Breast epithelium (tissue), 4 donors: Measurements from ENCODE around the gene GTF2IRD1. TPM values are rescaled to one million over a fixed set of nuclear protein-coding genes. Genes with fewer than 3 reads are reported as not detected.

Experiments used
- DNase-seq, 2 donors: peaks; one replicate each; pipeline ENCODE4 v3.0.0-alpha.2; 2019; ENCODE audit warnings: low spot score in 2 of 2
- H3K27ac ChIP-seq, 2 donors: fragments of 200-600 bp; sonication (generic) in 1 of 2; one replicate each; pipeline ENCODE4 v1.5.1; 2016 to 2019; ENCODE audit warnings: mild to moderate bottlenecking in 1 of 2
- H3K27me3 ChIP-seq, 2 donors: fragments of 200-600 bp; sonication (generic) in 1 of 2; one replicate each; pipeline versions ENCODE4 v1.5.1 to v1.6.0; 2017 to 2019; ENCODE audit warnings: control low read depth in 1 of 2, mild to moderate bottlenecking in 1 of 2
- H3K36me3 ChIP-seq: fragments of 200-600 bp; one replicate; pipeline ENCODE4 v1.5.1; 2019
- H3K4me1 ChIP-seq, 2 donors: fragments of 200-600 bp; sonication (generic); one replicate each; pipeline ENCODE4 v1.5.1; 2016 to 2019; ENCODE audit warnings: control low read depth in 1 of 2
- H3K4me3 ChIP-seq, 3 donors: fragments of 200-600 bp; sonication (generic); 1 replicate in 2 of 3; 2 replicates in 1 of 3; pipeline ENCODE4 v1.5.1; 2016 to 2019; ENCODE audit warnings: mild to moderate bottlenecking in 3 of 3, moderate library complexity in 2 of 3
- H3K9me3 ChIP-seq, 2 donors: fragments of 200-600 bp; sonication (generic) in 1 of 2; one replicate each; pipeline ENCODE4 v1.5.1; 2016 to 2019; ENCODE audit warnings: control low read depth in 1 of 2
- CTCF ChIP-seq, 3 donors: fragments of 450-650 bp; IDR thresholded peaks; one replicate each; pipeline ENCODE4 v1.5.1; 2016 to 2017; ENCODE audit warnings: antibody characterized with exemption in 3 of 3, mild to moderate bottlenecking in 3 of 3, moderate library complexity in 3 of 3
- POLR2A ChIP-seq: fragments of 450-650 bp; IDR thresholded peaks from one replicate; pipeline ENCODE4 v1.6.1; 2016; ENCODE audit warnings: antibody characterized with exemption, mild to moderate bottlenecking, moderate library complexity
- POLR2AphosphoS5 ChIP-seq, 3 donors: sonication (generic); formaldehyde crosslinking; IDR thresholded peaks; one replicate each; pipeline ENCODE4 v1.6.1; 2017; ENCODE audit warnings: antibody characterized with exemption in 3 of 3
- intact Hi-C: fragments of 100-400 bp; cut with DNase I; formaldehyde crosslinking; loops from one replicate; pipeline ENCODE4 v1.15.1; 2023; ENCODE audit warnings: low total_unique reads
- total RNA-seq, 3 donors: library from RNA; depleted of rRNA; stranded (reverse); fragments of >200 nt; gene quantifications; one replicate each; pipeline ENCODE4 v1.1.0, GENCODE V29; 2016

The GTF2IRD1 gene
- total RNA-seq, 3 donors from 2014 or later, result 11.0 to 18.7 (median 12.5) TPM

GRCh38 chr7:74443543-74444247 is 10.0 kb upstream of the GTF2IRD1 start:
- no peak overlapping the region for H3K4me3 ChIP-seq
- no peak for TF ChIP-seq POLR2AphosphoS5 (IDR thresholded peaks at IDR 0.05)
- no peak for TF ChIP-seq CTCF (IDR thresholded peaks at IDR 0.05)
- TF ChIP-seq POLR2A, result no peak
- intact Hi-C loops, result no loop called here
- no peaks in the 10 kb centered on the region for H3K4me1 ChIP-seq
- no peaks in the 10 kb centered on the region for H3K27me3 ChIP-seq
- no peak overlapping the region for H3K27ac ChIP-seq
- H3K36me3 ChIP-seq, result no peaks in the 10 kb centered on the region
- DNase-seq, result no peak
- H3K9me3 ChIP-seq, result no peaks in the 10 kb centered on the region

GRCh38 chr7:74449144-74449543 is 4.6 kb upstream of the GTF2IRD1 start:
- H3K27me3 ChIP-seq, result no peaks in the 10 kb centered on the region
- TF ChIP-seq CTCF (IDR thresholded peaks at IDR 0.05) (no peak), POLR2A (no peak), POLR2AphosphoS5 (IDR thresholded peaks at IDR 0.05) (no peak)
- H3K4me3 ChIP-seq, result no peak overlapping the region
- H3K27ac ChIP-seq, result no peak overlapping the region
- H3K4me1 ChIP-seq, result no peaks in the 10 kb centered on the region
- H3K9me3 ChIP-seq, result no peaks in the 10 kb centered on the region
- intact Hi-C loops, result no loop called here
- DNase-seq, result no peak
- H3K36me3 ChIP-seq, result no peaks in the 10 kb centered on the region

GRCh38 chr7:74449809-74450397 is 3.8 kb upstream of the GTF2IRD1 start:
- H3K27me3 ChIP-seq, result no peaks in the 10 kb centered on the region
- intact Hi-C loops, result no loop called here
- H3K4me1 ChIP-seq, result no peaks in the 10 kb centered on the region
- no peaks in the 10 kb centered on the region for H3K9me3 ChIP-seq
- H3K36me3 ChIP-seq, result no peaks in the 10 kb centered on the region
- TF ChIP-seq CTCF (IDR thresholded peaks at IDR 0.05), result peak; percentile 55 to 82 (median 80)
- no peak for TF ChIP-seq POLR2A
- no peak overlapping the region for H3K4me3 ChIP-seq
- H3K27ac ChIP-seq, result no peak overlapping the region
- no peak for DNase-seq

DNA sequence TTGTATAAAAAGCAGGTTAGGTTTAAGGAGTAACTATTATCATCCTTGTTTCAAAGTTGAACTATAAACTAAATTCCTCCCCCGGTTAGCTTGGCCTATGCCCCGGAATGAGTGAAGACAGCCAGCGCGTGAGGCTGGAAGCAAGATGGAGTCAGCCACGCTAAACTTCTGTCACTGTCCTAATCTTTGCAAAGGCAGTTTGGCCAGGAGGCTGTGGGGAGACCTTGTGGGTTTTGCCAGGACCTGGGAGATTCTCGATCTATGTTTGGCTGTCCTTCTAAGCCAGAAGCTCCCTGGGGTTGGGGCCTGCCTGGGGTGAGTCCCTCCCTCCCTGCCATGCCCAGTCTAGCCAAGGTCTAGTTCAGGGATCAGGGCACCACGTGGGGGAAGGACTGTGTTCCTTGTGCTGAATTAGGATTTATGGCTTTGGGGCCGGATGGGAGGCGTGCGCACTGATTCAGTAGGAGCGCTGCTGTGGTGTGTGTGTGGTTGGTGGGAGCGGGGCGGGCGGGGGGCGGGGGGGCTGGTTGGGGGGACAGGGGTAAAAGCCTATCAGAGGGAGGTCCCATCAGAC is 871 bp upstream of the GTF2IRD1 start:
- intact Hi-C loops, result no loop called here
- peak in 1 of 2 donors; percentile 35 for DNase-seq
- TF ChIP-seq POLR2AphosphoS5 (IDR thresholded peaks at IDR 0.05) (no peak), CTCF (IDR thresholded peaks at IDR 0.05) (no peak), POLR2A (no peak)
- Histone ChIP-seq H3K4me3 (peak overlapping the region; percentile 77 to 95 (median 79)), H3K9me3 (no peaks in the 10 kb centered on the region), H3K4me1 (no peaks in the 10 kb centered on the region), H3K27me3 (no peaks in the 10 kb centered on the region), H3K27ac (peak overlapping the region; percentile 90 to 93), H3K36me3 (no peaks in the 10 kb centered on the region)
